ENCODE results near the gene RHOBTB3.

The RHOBTB3 gene

GRCh38 chr5:95733107-95733665 lies 2.0 kb downstream of the RHOBTB3 start:
- DNase-seq: no peak

GRCh38 chr5:95734187-95734586 lies 3.1 kb downstream of the RHOBTB3 start:
- no peak for DNase-seq

GRCh38 chr5:95734906-95735305 lies 3.8 kb downstream of the RHOBTB3 start:
- peak; percentile 72 for DNase-seq

GRCh38 chr5:95735406-95735805 lies 4.3 kb downstream of the RHOBTB3 start:
- no peak for DNase-seq

GRCh38 chr5:95738072-95738471 lies 6.9 kb downstream of the RHOBTB3 start:
- no peak for DNase-seq

GRCh38 chr5:95738834-95739233 lies 7.7 kb downstream of the RHOBTB3 start:
- DNase-seq: no peak

- DNase-seq: no peak
Measured at GRCh38 chr5:95739857-95740256, 8.7 kb downstream of the RHOBTB3 start.

GRCh38 chr5:95741458-95741857 lies 10.3 kb downstream of the RHOBTB3 start:
- DNase-seq: no peak

- DNase-seq: no peak
Measured at GRCh38 chr5:95743232-95743631, 12.1 kb downstream of the RHOBTB3 start.

- DNase-seq: no peak
Measured at GRCh38 chr5:95743877-95744276, 12.7 kb downstream of the RHOBTB3 start.

GRCh38 chr5:95746194-95746593 lies 15.1 kb downstream of the RHOBTB3 start:
- no peak for DNase-seq

GRCh38 chr5:95746722-95747679 lies 15.9 kb downstream of the RHOBTB3 start:
- no peak for DNase-seq

- no peak for DNase-seq
Measured at GRCh38 chr5:95748133-95748532, 17.0 kb downstream of the RHOBTB3 start.

GRCh38 chr5:95754545-95754944 lies 23.4 kb downstream of the RHOBTB3 start:
- DNase-seq: no peak

- no peak for DNase-seq
Measured at GRCh38 chr5:95759005-95759404, 27.9 kb downstream of the RHOBTB3 start.

GRCh38 chr5:95759634-95760033 lies 28.5 kb downstream of the RHOBTB3 start:
- DNase-seq: no peak

- peak; percentile 99 for DNase-seq
Measured at GRCh38 chr5:95760273-95761191, 29.4 kb downstream of the RHOBTB3 start.

GRCh38 chr5:95761771-95762651 lies 30.9 kb downstream of the RHOBTB3 start:
- DNase-seq: peak; percentile 83

- DNase-seq: no peak
Measured at GRCh38 chr5:95762652-95763041, 31.5 kb downstream of the RHOBTB3 start.

- no peak for DNase-seq
Measured at GRCh38 chr5:95763941-95764340, 32.8 kb downstream of the RHOBTB3 start.

- DNase-seq: no peak
Measured at GRCh38 chr5:95768731-95769130, 37.6 kb downstream of the RHOBTB3 start.

All from fibroblast of upper back skin (primary cell).